GM23338 (cell line): ENCODE results near the gene LLGL2. TPM values are rescaled to one million over a fixed set of nuclear protein-coding genes. Genes with fewer than 3 reads are reported as not detected.

Experiments
- ATAC-seq: fragments of 200-7000 bp; cut with Tn5 transposase; 3 replicates; pipeline ENCODE4 v1.9.1; 2020
- DNase-seq: peaks from one replicate; pipeline ENCODE4 v3.0.0-alpha.2; 2015; ENCODE audit warnings: low spot score
- H2AFZ ChIP-seq: fragments of 200-600 bp; sonication (generic); 2 replicates; pipeline ENCODE4 v1.8.0; 2016; ENCODE audit warnings: antibody characterized with exemption, mild to moderate bottlenecking, moderate library complexity
- H3F3A ChIP-seq: fragments of 200-600 bp; sonication (generic); replicated peaks from 2 replicates; pipeline ENCODE4 v1.8.0; 2017; ENCODE audit warnings: antibody characterized with exemption, mixed run types, low read depth
- H3K27ac ChIP-seq: fragments of 200-600 bp; sonication (generic); 2 replicates; pipeline ENCODE4 v1.6.1; 2016; ENCODE audit warnings: low read depth
- H3K27me3 ChIP-seq: fragments of 200-600 bp; sonication (generic); 2 replicates; pipeline ENCODE4 v1.8.0; 2016; ENCODE audit warnings: mild to moderate bottlenecking, mixed run types, moderate library complexity; ENCODE audit not compliant: insufficient read depth
- H3K36me3 ChIP-seq: fragments of 200-600 bp; sonication (generic); 2 replicates; pipeline ENCODE4 v1.8.0; 2016; ENCODE audit warnings: mild to moderate bottlenecking; ENCODE audit not compliant: insufficient read depth
- H3K4me1 ChIP-seq: fragments of 200-600 bp; sonication (generic); 2 replicates; pipeline ENCODE4 v1.8.0; 2016; ENCODE audit warnings: mild to moderate bottlenecking, moderate library complexity; ENCODE audit not compliant: insufficient read depth
- H3K4me2 ChIP-seq: fragments of 200-600 bp; sonication (generic); 2 replicates; pipeline ENCODE4 v1.7.1; 2017; ENCODE audit warnings: mixed run types
- H3K4me3 ChIP-seq: fragments of 200-600 bp; sonication (generic); 2 replicates; pipeline ENCODE4 v1.6.1; 2016; ENCODE audit warnings: mixed run types
- H3K79me2 ChIP-seq: fragments of 200-600 bp; sonication (generic); replicated peaks from 2 replicates; pipeline ENCODE4 v1.8.0; 2017; ENCODE audit warnings: mild to moderate bottlenecking; ENCODE audit not compliant: insufficient read depth
- H3K9me2 ChIP-seq: fragments of 200-600 bp; sonication (generic); 2 replicates; pipeline ENCODE4 v1.8.0; 2017; ENCODE audit not compliant: insufficient read depth
- H4K20me1 ChIP-seq: fragments of 200-600 bp; sonication (generic); replicated peaks from 2 replicates; pipeline ENCODE4 v1.8.0; 2017; ENCODE audit warnings: mild to moderate bottlenecking; ENCODE audit not compliant: insufficient read depth
- H3K27ac Mint-ChIP-seq: 2 replicates; pipeline ENCODE4 v1.8.0; 2020; ENCODE audit warnings: inconsistent platforms, mild to moderate bottlenecking, moderate library complexity, mixed read lengths
- H3K27me3 Mint-ChIP-seq: 3 replicates; pipeline ENCODE4 v1.8.0; 2022; ENCODE audit warnings: low read depth, mild to moderate bottlenecking, moderate library complexity, mixed read lengths, inconsistent platforms; ENCODE audit not compliant: insufficient read depth, poor library complexity
- H3K36me3 Mint-ChIP-seq: 3 replicates; pipeline ENCODE4 v1.8.0; 2021; ENCODE audit warnings: low read depth, mild to moderate bottlenecking, inconsistent platforms, moderate library complexity, mixed read lengths
- H3K4me1 Mint-ChIP-seq: 3 replicates; pipeline ENCODE4 v1.8.0; 2020; ENCODE audit warnings: mild to moderate bottlenecking, inconsistent platforms, mixed read lengths
- H3K4me3 Mint-ChIP-seq: 3 replicates; pipeline ENCODE4 v1.8.0; 2021; ENCODE audit warnings: moderate library complexity, mild to moderate bottlenecking, inconsistent platforms, mixed read lengths
- H3K9me3 Mint-ChIP-seq: 3 replicates; pipeline ENCODE4 v1.8.0; 2020; ENCODE audit warnings: moderate library complexity, mild to moderate bottlenecking, inconsistent platforms, mixed read lengths
- EZH2 ChIP-seq: fragments of 200-600 bp; sonication (generic); IDR thresholded peaks from one replicate; pipeline ENCODE4 v1.8.0; 2017; ENCODE audit warnings: antibody characterized with exemption, mild to moderate bottlenecking, low read depth; ENCODE audit not compliant: unreplicated experiment
- POLR2AphosphoS5 ChIP-seq: IDR thresholded peaks from 2 replicates; pipeline ENCODE4 v1.6.1; 2016; ENCODE audit warnings: antibody characterized with exemption, low read depth
- STAT1 ChIP-seq: IDR thresholded peaks from one replicate; pipeline ENCODE4 v1.6.1; 2016; ENCODE audit warnings: antibody characterized with exemption; ENCODE audit not compliant: unreplicated experiment
- ZNF114 ChIP-seq: fragments of 250-450 bp; sonication (Bioruptor Pico); IDR thresholded peaks from 2 replicates; pipeline ENCODE4 v1.5.0; 2020; ENCODE audit warnings: mild to moderate bottlenecking, moderate library complexity
- ZNF331 ChIP-seq: fragments of 250-450 bp; sonication (Bioruptor Pico); IDR thresholded peaks from 2 replicates; pipeline ENCODE4 v1.5.0; 2020; ENCODE audit warnings: low read depth, mild to moderate bottlenecking, moderate library complexity
- ZNF462 ChIP-seq: fragments of 250-450 bp; sonication (Bioruptor Pico); IDR thresholded peaks from 2 replicates; pipeline ENCODE4 v1.5.0; 2020; ENCODE audit warnings: mild to moderate bottlenecking, moderate library complexity
- polyA plus RNA-seq: library from polyadenylated mRNA; unstranded; fragments of >200 nt; fragmentation: Nextera tagmentation; extraction: Ambion mirVana; gene quantifications from 2 replicates; pipeline ENCODE4 v1.2.1, GENCODE V29; 2016
- total RNA-seq: library from RNA; depleted of rRNA; stranded (reverse); fragments of >200 nt; shearing (Covaris generic); gene quantifications from 2 replicates; pipeline ENCODE4 v1.2.3, GENCODE V29; 2014

Gene LLGL2
- total and polyA plus RNA-seq, 2 experiments from 2014 or later: 62.5 to 78.5 TPM

- Histone ChIP-seq H3K27ac (no peak overlapping the region), H3K4me1 (no peaks in the 10 kb centered on the region), H3K36me3 (no peaks in the 10 kb centered on the region), H3K4me2 (no peak overlapping the region), H3K9me2 (no peaks in the 10 kb centered on the region), H3K79me2 (no peaks in the 10 kb centered on the region), H3K27me3 (no peaks in the 10 kb centered on the region), H4K20me1 (peaks cover 3% of the 10 kb centered on the region; the same call in 1 of the 2 replicates), H2AFZ (no peak overlapping the region), H3F3A (no peaks in the 10 kb centered on the region), H3K4me3 (no peak overlapping the region)
- H3K27me3 Mint-ChIP-seq: peaks cover 7% of the 10 kb centered on the region
- H3K27ac Mint-ChIP-seq: no peak overlapping the region; the same call in 1 of the 2 replicates
- no peak for TF ChIP-seq STAT1
- no peak for TF ChIP-seq ZNF114 (CRISPR knock-in tag)
- no peak for TF ChIP-seq ZNF462
- TF ChIP-seq EZH2: no peak
- TF ChIP-seq POLR2AphosphoS5: no peak
- TF ChIP-seq ZNF331 (CRISPR knock-in tag): no peak
- peaks cover 21% of the 10 kb centered on the region; the same call in 2 of the 3 replicates for H3K4me1 Mint-ChIP-seq
- H3K4me3 Mint-ChIP-seq: no peak overlapping the region
- no peaks in the 10 kb centered on the region for H3K36me3 Mint-ChIP-seq
- ATAC-seq (no peak), DNase-seq (no peak)
- H3K9me3 Mint-ChIP-seq: no peaks in the 10 kb centered on the region
These were observed 14.7 kb downstream of the LLGL2 start for GRCh38 chr17:75539967-75540729.
